GM19193 (cell line): ENCODE results near the gene ABLIM3.

Experiments
- POLR2A ChIP-seq: IDR thresholded peaks from 4 replicates; pipeline ENCODE4 v1.6.1; 2011; ENCODE audit not compliant: insufficient read depth, insufficient read length; ENCODE audit errors: extremely low read depth

Gene ABLIM3

DNA sequence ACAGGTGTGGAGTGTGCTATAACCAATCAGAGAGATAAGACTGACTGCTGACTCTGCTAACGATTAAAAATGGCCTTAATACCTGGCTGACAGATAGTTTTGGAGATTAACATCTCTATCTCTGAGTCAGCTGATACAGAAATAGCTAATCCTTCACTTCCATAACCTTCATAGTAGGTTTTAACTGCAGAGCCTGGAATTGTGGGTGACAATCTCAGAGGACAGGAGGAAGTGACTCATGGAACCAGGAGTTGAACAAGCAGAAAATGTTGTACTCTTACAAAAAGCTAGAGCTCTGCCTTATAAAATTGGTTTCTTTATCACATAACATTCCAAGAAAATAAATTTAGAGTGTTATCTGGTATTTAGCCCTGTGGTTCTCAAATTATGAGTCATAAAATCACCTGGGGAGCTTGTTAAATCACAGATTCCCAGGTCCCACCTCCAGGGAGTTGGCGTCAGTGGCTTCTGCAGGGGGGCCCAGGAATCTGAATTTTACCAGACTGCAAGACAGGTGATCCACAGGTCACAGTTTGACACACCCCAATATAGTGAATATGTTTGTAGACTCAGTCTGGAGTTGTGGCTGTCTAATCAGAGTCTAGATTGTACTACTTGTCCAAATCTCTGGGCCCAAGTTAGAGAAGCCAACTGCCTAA is 86.0 kb downstream of the ABLIM3 start:
- TF ChIP-seq POLR2A: no peak

DNA sequence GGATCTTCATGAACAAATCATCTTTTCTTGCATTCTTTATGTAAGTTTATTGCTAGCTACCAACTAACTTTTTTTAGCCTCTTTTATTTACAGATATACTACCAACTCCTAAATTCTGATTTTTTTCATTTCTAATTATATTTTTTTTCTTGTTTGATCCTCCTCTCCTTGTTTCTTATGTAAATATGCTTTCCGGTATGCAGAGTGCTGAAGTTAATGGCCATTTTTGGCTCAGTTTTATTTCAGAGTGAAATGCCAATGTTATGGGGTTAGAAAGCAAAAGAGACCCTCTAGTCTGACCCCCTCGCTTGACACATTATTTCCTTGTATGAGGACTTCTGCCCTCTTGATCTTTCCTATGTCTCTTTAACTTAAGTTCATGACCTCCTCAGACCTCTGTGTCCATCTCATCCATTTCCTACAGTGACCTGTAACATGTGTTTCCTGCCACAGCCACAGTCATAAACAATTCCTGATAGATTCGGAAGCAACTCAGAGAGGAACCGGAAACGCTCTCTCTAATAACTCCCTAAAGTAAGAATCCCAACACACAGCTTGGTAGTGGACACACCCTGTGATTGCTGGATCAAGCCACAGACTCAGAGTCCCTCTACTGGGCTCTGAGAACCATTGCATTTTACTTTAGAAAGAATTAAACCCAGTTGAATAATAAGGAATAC is 87.5 kb downstream of the ABLIM3 start:
- no peak for TF ChIP-seq POLR2A

DNA sequence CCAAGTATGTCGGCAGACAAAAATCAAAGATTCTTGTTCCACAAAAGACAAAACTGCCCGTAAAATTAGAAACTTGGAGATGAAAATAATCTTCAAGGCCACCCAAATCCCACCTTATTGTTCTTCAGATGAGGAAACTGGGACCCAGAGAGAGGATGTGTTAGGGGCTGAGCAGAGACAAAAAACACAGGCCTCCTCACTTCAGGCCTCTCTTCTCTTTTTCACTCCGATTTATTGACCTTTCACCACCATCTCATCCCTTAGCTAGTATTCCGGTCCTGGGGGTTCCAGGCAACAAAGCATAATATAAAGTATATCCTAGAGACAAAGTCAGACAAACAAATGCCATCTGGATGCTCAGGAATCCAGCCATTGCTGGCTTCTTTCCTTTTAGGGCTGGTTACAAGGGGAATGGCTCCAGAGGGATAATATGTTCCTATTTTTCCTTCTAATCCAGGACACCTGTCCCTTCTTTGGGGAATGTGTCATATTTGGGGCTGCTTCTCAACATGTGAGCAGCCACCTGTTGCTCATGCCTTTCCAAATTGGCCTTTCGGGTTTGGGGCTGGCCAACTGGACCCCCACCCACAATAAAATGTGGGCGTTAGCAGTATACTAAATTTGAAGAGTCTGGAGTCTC is 88.1 kb downstream of the ABLIM3 start:
- no peak for TF ChIP-seq POLR2A

DNA sequence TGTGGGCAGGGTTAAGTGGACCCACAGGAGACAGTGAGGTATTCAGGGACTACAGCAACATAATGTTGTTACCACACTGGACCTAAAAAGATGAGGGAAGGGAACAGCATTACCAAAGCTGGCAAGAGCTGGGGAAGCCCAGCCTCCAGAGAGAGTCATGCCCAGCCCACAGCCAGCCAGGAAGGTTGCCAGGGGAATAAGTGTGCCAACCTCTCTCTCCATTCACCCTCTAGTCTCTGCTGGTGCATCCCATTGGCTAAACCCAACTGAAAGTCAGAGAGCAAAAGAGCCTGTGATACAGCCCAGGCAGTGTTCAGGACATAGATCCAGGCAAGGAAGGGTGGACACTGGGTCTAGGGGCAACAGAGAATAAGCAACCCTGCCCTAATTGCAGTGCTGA is 94.5 kb downstream of the ABLIM3 start:
- no peak for TF ChIP-seq POLR2A

DNA sequence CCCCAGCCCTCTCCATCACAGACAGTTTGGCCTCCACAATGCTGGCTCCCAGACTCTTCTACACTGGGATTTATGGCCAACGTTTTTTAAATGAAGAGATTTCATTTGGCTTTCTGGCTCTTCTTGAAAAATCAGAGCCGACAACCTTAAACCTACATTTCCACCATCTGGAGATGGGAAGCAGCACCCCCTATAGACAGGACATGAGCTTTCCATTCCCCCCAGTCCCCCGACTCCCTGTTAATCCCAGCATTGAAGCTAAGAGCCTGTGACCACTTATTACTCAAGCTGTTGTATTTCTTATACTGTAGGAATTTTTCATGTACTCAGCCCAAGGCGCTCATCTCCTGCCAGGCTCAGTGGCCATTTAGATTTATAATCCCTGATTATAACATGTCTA is 96.4 kb downstream of the ABLIM3 start:
- no peak for TF ChIP-seq POLR2A

DNA sequence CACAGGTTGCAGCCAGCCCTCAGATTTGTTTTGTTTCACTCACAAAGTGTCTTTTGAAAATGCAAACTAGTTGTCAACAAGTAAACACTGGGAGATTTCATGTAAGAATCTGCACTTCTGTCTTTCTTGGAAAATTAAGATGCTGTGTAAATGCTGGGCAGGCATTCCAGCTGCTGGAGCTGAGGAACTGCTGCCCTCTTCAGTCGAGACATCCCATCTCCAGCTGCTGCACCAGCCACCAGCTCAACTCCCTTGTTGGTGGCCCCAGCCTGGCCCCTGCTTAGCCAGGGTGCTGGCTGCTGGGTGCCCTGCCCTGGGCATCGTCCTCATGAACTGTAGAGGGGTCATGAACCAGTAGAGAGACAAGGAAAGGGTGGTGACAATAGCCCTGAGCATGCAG is 97.2 kb downstream of the ABLIM3 start:
- TF ChIP-seq POLR2A: no peak

DNA sequence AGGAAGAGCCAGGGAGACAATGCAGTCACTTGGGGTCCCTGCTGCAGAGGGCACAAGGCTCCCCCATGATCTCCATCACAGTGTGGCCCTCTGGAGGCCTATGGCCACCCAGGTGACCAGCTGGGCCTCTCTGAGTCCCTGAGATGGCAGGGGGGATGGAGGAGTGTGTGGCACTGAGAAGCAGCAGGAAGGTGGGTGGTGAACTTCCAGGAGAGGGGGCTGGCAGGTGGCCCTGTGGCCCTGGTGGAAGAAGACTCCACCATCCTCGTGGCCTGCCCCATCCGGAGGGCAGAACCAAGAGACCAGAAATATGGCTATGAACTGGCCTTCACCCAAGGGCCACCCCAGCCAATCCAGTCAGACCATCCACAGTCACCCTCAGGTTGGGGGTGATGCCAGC is 98.6 kb downstream of the ABLIM3 start:
- TF ChIP-seq POLR2A: no peak

DNA sequence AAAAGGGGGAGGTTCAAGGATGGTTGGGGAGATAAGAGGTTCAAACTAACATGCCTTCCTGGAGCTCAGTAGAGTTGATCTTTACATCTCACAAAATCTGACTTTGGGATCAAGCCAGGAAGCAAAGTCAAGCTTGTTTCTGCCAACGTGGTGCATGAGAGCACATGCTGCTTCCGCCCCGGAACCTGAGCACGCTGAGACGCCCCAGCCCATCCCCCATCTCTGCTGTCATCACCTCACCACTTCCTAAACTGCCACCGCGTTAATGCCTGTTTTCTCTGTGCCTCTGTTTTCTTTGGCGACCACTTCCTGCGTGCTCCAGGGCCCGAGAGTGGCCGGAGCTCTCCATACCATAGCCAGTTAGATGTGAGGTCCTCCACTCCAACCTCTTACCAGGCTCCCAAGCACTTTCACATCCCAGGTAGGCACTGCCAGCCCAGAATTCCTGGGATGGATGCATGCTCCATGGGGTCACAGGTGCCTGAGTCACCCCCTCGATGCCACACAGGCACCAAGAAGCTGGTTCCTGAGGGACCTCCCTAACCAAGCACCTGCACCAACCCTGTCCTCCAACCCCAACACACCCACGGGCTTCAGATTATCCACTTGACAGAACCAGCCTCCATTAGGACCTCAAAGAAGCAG is 99.2 kb downstream of the ABLIM3 start:
- no peak for TF ChIP-seq POLR2A

DNA sequence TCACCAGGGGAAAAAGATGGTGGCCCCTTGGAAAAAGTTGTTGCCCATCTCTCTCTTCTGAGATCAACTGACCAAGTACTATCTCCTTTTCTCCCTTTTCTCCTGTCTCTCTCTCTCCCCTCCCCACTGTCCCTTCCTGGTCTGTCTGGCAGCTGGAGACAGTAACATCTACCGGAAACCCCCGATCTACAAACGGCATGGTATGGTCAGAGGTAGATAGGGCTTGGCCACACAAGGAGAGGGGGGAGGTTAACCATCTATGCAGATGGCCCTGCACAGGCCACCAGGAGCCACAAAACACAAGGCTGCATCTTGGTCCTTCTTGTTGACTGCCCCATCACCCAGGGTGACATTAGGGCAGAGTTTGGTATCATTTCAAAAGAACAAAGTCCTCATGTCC is 101.0 kb downstream of the ABLIM3 start:
- no peak for TF ChIP-seq POLR2A

DNA sequence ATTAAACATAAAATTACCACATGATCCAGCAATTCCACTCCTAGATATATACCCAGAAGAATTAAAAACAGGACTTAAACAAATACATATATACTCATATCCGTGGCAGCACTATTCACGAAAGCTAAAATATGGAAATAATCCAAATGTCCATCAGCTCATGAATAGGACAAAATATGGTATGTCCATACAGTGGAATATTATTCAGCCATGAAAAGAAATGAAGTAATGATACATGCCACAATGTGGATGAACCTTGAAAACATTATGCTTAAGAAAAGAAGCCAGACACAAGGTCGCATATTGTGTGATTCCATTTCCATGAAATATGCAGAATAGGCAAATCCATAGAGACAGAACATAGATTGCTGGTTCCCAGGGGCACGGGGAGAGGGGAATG is 105.6 kb downstream of the ABLIM3 start:
- no peak for TF ChIP-seq POLR2A

DNA sequence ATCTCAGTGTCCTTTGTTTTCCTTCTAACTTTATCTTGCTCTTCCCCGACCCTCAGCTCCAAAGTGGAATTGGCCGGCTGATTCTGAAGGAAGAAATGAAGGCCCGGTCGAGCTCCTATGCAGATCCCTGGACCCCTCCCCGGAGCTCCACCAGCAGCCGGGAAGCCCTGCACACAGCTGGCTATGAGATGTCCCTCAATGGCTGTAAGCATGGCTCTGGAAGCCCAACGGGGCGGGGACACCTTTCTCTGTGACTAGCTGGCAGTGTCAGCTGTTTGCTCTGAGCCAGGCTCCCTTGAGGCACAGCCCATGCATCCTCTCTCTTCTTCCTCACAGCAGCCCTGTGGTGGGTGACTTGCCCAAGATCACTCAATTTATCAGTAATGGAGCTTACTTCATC is 106.4 kb downstream of the ABLIM3 start:
- no peak for TF ChIP-seq POLR2A

DNA sequence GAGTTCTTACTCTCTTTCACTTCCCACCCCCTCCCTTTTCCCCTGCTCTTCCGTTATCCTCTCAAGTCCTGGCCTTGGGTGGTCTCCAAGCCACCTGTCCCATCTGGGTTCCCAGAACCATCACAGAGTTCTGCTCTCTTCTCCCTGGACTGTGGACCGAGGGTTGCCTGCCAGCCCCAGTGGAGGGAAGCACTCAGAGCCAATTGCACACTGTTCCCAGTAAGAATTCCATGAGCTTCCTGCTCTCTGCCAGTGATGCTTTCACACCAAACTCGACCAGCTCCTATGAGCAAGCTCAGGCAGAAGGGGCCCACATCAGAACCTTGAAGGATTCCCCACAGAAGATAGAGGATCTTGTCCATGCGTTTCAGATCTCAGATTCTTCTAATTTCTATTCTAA is 110.3 kb downstream of the ABLIM3 start:
- TF ChIP-seq POLR2A: no peak

DNA sequence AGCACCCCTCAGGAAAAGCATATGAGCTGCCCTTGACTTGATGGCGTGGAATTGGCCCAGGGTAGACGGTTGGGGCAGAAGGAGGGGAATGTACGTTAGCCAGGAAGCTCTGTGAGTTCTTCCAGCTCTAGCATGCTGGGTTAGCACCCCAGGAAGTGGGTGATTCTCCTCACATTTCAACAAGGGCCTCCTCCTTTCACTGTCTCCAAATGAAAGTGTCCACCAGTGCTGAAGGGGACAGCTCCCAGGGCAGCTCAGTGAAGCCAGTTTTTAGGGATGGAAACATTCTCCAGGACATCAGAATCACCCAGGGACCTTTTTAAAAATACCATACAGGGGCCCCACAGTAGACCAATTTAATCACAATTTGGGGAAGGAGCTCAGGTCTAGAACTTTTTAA is 113.2 kb downstream of the ABLIM3 start:
- no peak for TF ChIP-seq POLR2A

DNA sequence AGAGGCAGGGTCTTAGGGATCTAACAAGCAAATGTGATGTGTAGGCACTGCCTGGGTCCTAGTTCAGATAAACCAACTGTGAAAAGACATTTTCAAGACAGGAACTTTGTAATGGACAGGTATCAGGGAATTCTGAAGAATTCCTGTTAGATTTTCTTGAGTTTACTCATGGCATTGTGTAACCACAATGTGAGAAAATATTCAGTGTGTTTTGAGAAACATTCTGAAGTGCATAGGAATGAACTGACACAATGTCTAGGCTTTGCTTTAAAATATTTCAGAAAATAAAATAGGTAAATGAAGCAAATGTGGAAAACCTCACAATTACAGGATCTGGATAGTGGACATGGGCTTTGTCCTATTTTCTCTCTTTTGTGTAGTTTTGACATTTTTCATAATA is 115.2 kb downstream of the ABLIM3 start:
- no peak for TF ChIP-seq POLR2A

DNA sequence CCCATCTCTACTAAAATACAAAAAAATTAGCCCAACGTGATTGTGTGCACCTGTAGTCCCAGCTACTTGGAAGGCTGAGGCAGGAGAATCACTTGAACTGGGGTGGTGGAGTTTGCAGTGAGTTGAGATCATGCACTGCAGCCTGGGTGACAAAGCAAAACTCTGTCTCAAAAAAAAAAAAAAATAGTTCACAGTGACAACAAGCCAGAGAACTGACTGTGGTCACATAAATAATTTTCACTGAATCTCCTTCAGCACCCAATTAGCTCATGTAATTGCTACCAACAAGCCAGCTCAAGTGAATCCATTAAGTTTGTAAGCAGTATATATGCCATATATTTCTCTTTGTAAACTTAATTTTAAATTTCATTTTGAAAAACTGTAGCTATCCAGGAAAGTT is 115.8 kb downstream of the ABLIM3 start:
- no peak for TF ChIP-seq POLR2A
